Adrenal gland (tissue), 12 donors: ENCODE measurements around the gene DENND4A. TPM values are rescaled to one million over a fixed set of nuclear protein-coding genes. Genes with fewer than 3 reads are reported as not detected.

ENCODE experiments used
- DNase-seq, 7 donors: peaks; one replicate each; pipeline ENCODE4 v3.0.0-alpha.2; 2019 to 2020
- H3K27ac ChIP-seq, 5 donors: fragments of 200-600 bp; sonication (generic) in 4 of 5; 1 replicate in 3 of 5; 2 replicates in 2 of 5; pipeline versions ENCODE4 v1.5.1 to v1.8.0; 2016 to 2020; ENCODE audit warnings: mild to moderate bottlenecking in 1 of 5
- H3K27me3 ChIP-seq: fragments of 200-600 bp; 2 replicates; pipeline ENCODE4 v1.8.0; 2021
- H3K36me3 ChIP-seq, 2 donors: fragments of 200-600 bp; replicated peaks in 1 of 2; 1 replicate in 1 of 2; 2 replicates in 1 of 2; pipeline versions ENCODE4 v1.5.1 to v1.8.0; 2018 to 2022
- H3K4me1 ChIP-seq, 2 donors: fragments of 200-600 bp; replicated peaks in 1 of 2; 1 replicate in 1 of 2; 2 replicates in 1 of 2; pipeline versions ENCODE4 v1.5.1 to v1.8.0; 2018 to 2021
- H3K4me3 ChIP-seq, 4 donors: fragments of 200-600 bp; sonication (generic) in 3 of 4; one replicate each; pipeline ENCODE4 v1.5.1; 2016 to 2018
- H3K9me3 ChIP-seq, 3 donors: fragments of 200-600 bp; sonication (generic) in 1 of 3; replicated peaks in 1 of 3; 1 replicate in 2 of 3; 2 replicates in 1 of 3; pipeline versions ENCODE4 v1.5.1 to v1.8.0; 2016 to 2021
- CTCF ChIP-seq, 6 experiments: fragments of 450-650 bp in 4 of 6; fragments of 200-600 bp in 2 of 6; sonication (generic) in 1 of 6; IDR thresholded peaks; 1 replicate in 5 of 6; 2 replicates in 1 of 6; pipeline versions ENCODE4 v1.5.1 to v1.8.0; 2016 to 2021; ENCODE audit warnings: antibody characterized with exemption in 6 of 6, mild to moderate bottlenecking in 2 of 6, moderate library complexity in 1 of 6
- POLR2A ChIP-seq, 2 donors: fragments of 450-650 bp; IDR thresholded peaks; one replicate each; pipeline ENCODE4 v1.6.1; 2017; ENCODE audit warnings: antibody characterized with exemption in 2 of 2, mild to moderate bottlenecking in 2 of 2, moderate library complexity in 1 of 2
- WGBS, 4 donors: extraction: QIAGEN DNeasy Blood & Tissue Kit in 2 of 4; methylation state at CpG; one replicate each; pipeline versions ENCODE4 v1.1.5 to v1.1.7; 2013 to 2017; 5-methylcytosine and 5-hydroxymethylcytosine counted together
- intact Hi-C, 2 donors: fragments of 100-400 bp; cut with DNase I; formaldehyde crosslinking; loops; one replicate each; pipeline versions ENCODE4 v1.14.1 to v1.15.0; 2022 to 2023
- polyA plus RNA-seq, 3 donors: library from polyadenylated mRNA; stranded (reverse); fragments of 200-250 nt in 2 of 3; fragments of 350-450 nt in 1 of 3; fragmentation: Illumina TruSeq in 1 of 3; extraction: RNeasy Lipid Tissue Mini Kit (QIAGEN cat#74804) in 1 of 3; gene quantifications; one replicate each; pipeline ENCODE4 v1.2.3, GENCODE V29; 2013 to 2014
- total RNA-seq, 9 donors: library from RNA; depleted of rRNA in 4 of 9; stranded (reverse); fragments of >200 nt in 4 of 9; fragments of 120-200 nt in 1 of 9; fragmentation: NEBNext Ultra II Directional in 1 of 9; extraction: Animal tissue kit (Norgen Biotek cat#: 25700) in 1 of 9; gene quantifications; one replicate each; pipeline versions ENCODE4 v1.1.0 to v1.2.4, GENCODE V29; 2013 to 2023
- donor health status: healthy with polysubstance abuse.
- donor health status: Bipolar disorder and iron deficiency.
- donor health status: DM: yes; HTN: yes; CAD: no.
- donor health status: DM: no; HTN: no; CAD: no.
- donor health status: DM: no; HTN: no; CAD: no.
- donor health status: DM: yes; HTN: yes; CAD: no.

DENND4A gene
- total and polyA plus RNA-seq, 12 donors, result 12.9 to 51.8 (median 35.0) TPM

GRCh38 chr15:65759441-65759840 is 32.7 kb downstream of the DENND4A start:
- H3K36me3 ChIP-seq, result no peaks in the 10 kb centered on the region
- H3K9me3 ChIP-seq, result no peaks in the 10 kb centered on the region
- no peak overlapping the region for H3K27ac ChIP-seq
- H3K27me3 ChIP-seq, result no peaks in the 10 kb centered on the region
- no peak for TF ChIP-seq POLR2A (IDR thresholded peaks at IDR 0.05)
- no peak for TF ChIP-seq CTCF (IDR thresholded peaks at IDR 0.05)
- H3K4me1 ChIP-seq, result peaks cover 0 to 12% of the 10 kb centered on the region in 2 donors
- DNase-seq, result no peak
- 94 to 97% (median 95%) methylated on average over 5 of the region's 5 CpGs for WGBS, 4 donors
- no peak overlapping the region for H3K4me3 ChIP-seq
- intact Hi-C loops, result no loop called here

- 98 to 99% (median 98%) methylated on average over 5 of the region's 5 CpGs for WGBS, 4 donors
- H3K27me3 ChIP-seq, result no peaks in the 10 kb centered on the region
- intact Hi-C loops, result no loop called here
- TF ChIP-seq POLR2A (IDR thresholded peaks at IDR 0.05), result no peak
- no peak for TF ChIP-seq CTCF (IDR thresholded peaks at IDR 0.05)
- peaks cover 0 to 11% of the 10 kb centered on the region in 2 donors for H3K4me1 ChIP-seq
- no peaks in the 10 kb centered on the region for H3K9me3 ChIP-seq
- H3K27ac ChIP-seq, result no peak overlapping the region
- H3K4me3 ChIP-seq, result no peak overlapping the region
- H3K36me3 ChIP-seq, result no peaks in the 10 kb centered on the region
- no peak for DNase-seq
Observed at GRCh38 chr15:65758242-65758641, 33.9 kb downstream of the DENND4A start.

- intact Hi-C loops, result no loop called here
- WGBS, 4 donors, result 95 to 98% (median 97%) methylated on average over 2 of the region's 2 CpGs
- no peaks in the 10 kb centered on the region for H3K9me3 ChIP-seq
Observed at GRCh38 chr15:65757256-65757655, 34.8 kb downstream of the DENND4A start.

GRCh38 chr15:65752151-65752700 is 39.9 kb downstream of the DENND4A start:
- no peak overlapping the region for H3K27ac ChIP-seq
- H3K36me3 ChIP-seq, result no peaks in the 10 kb centered on the region
- intact Hi-C loops, result no loop called here
- no peaks in the 10 kb centered on the region for H3K9me3 ChIP-seq
- H3K4me3 ChIP-seq, result no peak overlapping the region
- WGBS, 4 donors, result 74 to 90% (median 84%) methylated on average over 7 of the region's 7 CpGs
- H3K27me3 ChIP-seq, result no peaks in the 10 kb centered on the region
- TF ChIP-seq CTCF (IDR thresholded peaks at IDR 0.05), result no peak
- TF ChIP-seq POLR2A (IDR thresholded peaks at IDR 0.05), result no peak
- H3K4me1 ChIP-seq, result peaks cover 0 to 6% of the 10 kb centered on the region in 2 donors
- DNase-seq, result no peak

More at GRCh38 chr15:65757256-65757655, 34.8 kb downstream of the DENND4A start:
- H3K4me1 ChIP-seq, result peaks cover 0 to 6% of the 10 kb centered on the region in 2 donors
- TF ChIP-seq POLR2A (IDR thresholded peaks at IDR 0.05) (no peak), CTCF (IDR thresholded peaks at IDR 0.05) (no peak)
- no peaks in the 10 kb centered on the region for H3K27me3 ChIP-seq
- H3K27ac ChIP-seq, result no peak overlapping the region
- no peak for DNase-seq
- no peak overlapping the region for H3K4me3 ChIP-seq
- no peaks in the 10 kb centered on the region for H3K36me3 ChIP-seq
